Suprapubic skin (tissue), 4 donors: ENCODE data around the gene FAH.

ENCODE experiments used
- CTCF ChIP-seq, 2 donors: fragments of 200-600 bp in 1 of 2; fragments of 450-650 bp in 1 of 2; sonication (generic) in 1 of 2; IDR thresholded peaks; one replicate each; pipeline ENCODE4 v1.5.1; 2016 to 2019; ENCODE audit warnings: antibody characterized with exemption in 2 of 2, mild to moderate bottlenecking in 1 of 2, moderate library complexity in 1 of 2
- EP300 ChIP-seq: sonication (generic); formaldehyde crosslinking; IDR thresholded peaks from one replicate; pipeline ENCODE4 v1.6.1; 2017; ENCODE audit warnings: antibody characterized with exemption
- POLR2A ChIP-seq, 2 donors: fragments of 450-650 bp; IDR thresholded peaks; one replicate each; pipeline ENCODE4 v1.6.1; 2017; ENCODE audit warnings: antibody characterized with exemption in 2 of 2, mild to moderate bottlenecking in 2 of 2, moderate library complexity in 2 of 2
- POLR2AphosphoS5 ChIP-seq, 3 donors: sonication (generic); formaldehyde crosslinking; IDR thresholded peaks; one replicate each; pipeline ENCODE4 v1.6.1; 2017; ENCODE audit warnings: antibody characterized with exemption in 3 of 3

GRCh38 chr15:80203361-80203885, 50.6 kb downstream of the FAH start:
- TF ChIP-seq CTCF (IDR thresholded peaks at IDR 0.05): no peak
- no peak for TF ChIP-seq EP300
- TF ChIP-seq POLR2AphosphoS5 (IDR thresholded peaks at IDR 0.05): no peak
- no peak for TF ChIP-seq POLR2A (IDR thresholded peaks at IDR 0.05)
